ENCODE results near the gene PCMTD2.

PCMTD2 gene

GRCh38 chr20:64225828-64226598 lies 29.5 kb upstream of the PCMTD2 start:
- no peaks in the 10 kb centered on the region for H3K36me3 ChIP-seq (ENCODE audit: low read length)
- no peaks in the 10 kb centered on the region for H3F3A ChIP-seq (ENCODE audit: insufficient read depth)
- no peaks in the 10 kb centered on the region for H4K20me1 ChIP-seq (ENCODE audit: low read depth, low read length)
- TF ChIP-seq EZH2phosphoT487 (conservative IDR thresholded peaks at IDR 0.05; ENCODE audit: low read length) (no peak), CTCF (IDR thresholded peaks at IDR 0.05; ENCODE audit: insufficient read depth, low read length, poor library complexity, severe bottlenecking) (no peak)
- H3K9ac ChIP-seq (ENCODE audit: low read length): no peak overlapping the region
- H3K79me2 ChIP-seq (ENCODE audit: insufficient read depth, low read length): no peaks in the 10 kb centered on the region
- no peaks in the 10 kb centered on the region for H3K9me2 ChIP-seq (replicated peaks; ENCODE audit: insufficient read depth, low read length)
- no peaks in the 10 kb centered on the region for H3K27me3 ChIP-seq (ENCODE audit: low read length)
- H3K9me3 ChIP-seq (ENCODE audit: insufficient read depth, low read length): no peaks in the 10 kb centered on the region
- no peak overlapping the region for H3K4me3 ChIP-seq (ENCODE audit: insufficient read depth, low read length, poor library complexity, severe bottlenecking)
- no peak overlapping the region for H3K4me2 ChIP-seq (ENCODE audit: low read depth, low read length, poor library complexity, severe bottlenecking)
- H2AFZ ChIP-seq (ENCODE audit: low read depth, low read length, severe bottlenecking): no peak overlapping the region
- no peak overlapping the region for H3K27ac ChIP-seq (ENCODE audit: low read depth, low read length)

GRCh38 chr20:64226686-64227580 lies 28.6 kb upstream of the PCMTD2 start:
- no peak overlapping the region for H2AFZ ChIP-seq (ENCODE audit: low read depth, low read length, severe bottlenecking)
- no peaks in the 10 kb centered on the region for H4K20me1 ChIP-seq (ENCODE audit: low read depth, low read length)
- no peaks in the 10 kb centered on the region for H3K79me2 ChIP-seq (ENCODE audit: insufficient read depth, low read length)
- no peaks in the 10 kb centered on the region for H3K9me3 ChIP-seq (ENCODE audit: insufficient read depth, low read length)
- no peaks in the 10 kb centered on the region for H3F3A ChIP-seq (ENCODE audit: insufficient read depth)
- no peak overlapping the region for H3K27ac ChIP-seq (ENCODE audit: low read depth, low read length)
- no peak overlapping the region for H3K4me3 ChIP-seq (ENCODE audit: insufficient read depth, low read length, poor library complexity, severe bottlenecking)
- no peak overlapping the region for H3K4me2 ChIP-seq (ENCODE audit: low read depth, low read length, poor library complexity, severe bottlenecking)
- no peak overlapping the region for H3K9ac ChIP-seq (ENCODE audit: low read length)
- no peaks in the 10 kb centered on the region for H3K36me3 ChIP-seq (ENCODE audit: low read length)
- no peaks in the 10 kb centered on the region for H3K9me2 ChIP-seq (replicated peaks; ENCODE audit: insufficient read depth, low read length)
- no peaks in the 10 kb centered on the region for H3K27me3 ChIP-seq (ENCODE audit: low read length)
- TF ChIP-seq CTCF (IDR thresholded peaks at IDR 0.05; ENCODE audit: insufficient read depth, low read length, poor library complexity, severe bottlenecking): no peak
- no peak for TF ChIP-seq EZH2phosphoT487 (conservative IDR thresholded peaks at IDR 0.05; ENCODE audit: low read length)

GRCh38 chr20:64228086-64228653 lies 27.4 kb upstream of the PCMTD2 start:
- H3K27me3 ChIP-seq (ENCODE audit: low read length): no peaks in the 10 kb centered on the region
- H3K27ac ChIP-seq (ENCODE audit: low read depth, low read length): no peak overlapping the region
- H3K4me3 ChIP-seq (ENCODE audit: insufficient read depth, low read length, poor library complexity, severe bottlenecking): no peak overlapping the region
- H3F3A ChIP-seq (ENCODE audit: insufficient read depth): no peaks in the 10 kb centered on the region
- H3K9ac ChIP-seq (ENCODE audit: low read length): no peak overlapping the region
- H4K20me1 ChIP-seq (ENCODE audit: low read depth, low read length): no peaks in the 10 kb centered on the region
- no peaks in the 10 kb centered on the region for H3K79me2 ChIP-seq (ENCODE audit: insufficient read depth, low read length)
- no peak overlapping the region for H2AFZ ChIP-seq (ENCODE audit: low read depth, low read length, severe bottlenecking)
- H3K9me3 ChIP-seq (ENCODE audit: insufficient read depth, low read length): no peaks in the 10 kb centered on the region
- no peaks in the 10 kb centered on the region for H3K36me3 ChIP-seq (ENCODE audit: low read length)
- no peak overlapping the region for H3K4me2 ChIP-seq (ENCODE audit: low read depth, low read length, poor library complexity, severe bottlenecking)
- TF ChIP-seq CTCF (IDR thresholded peaks at IDR 0.05; ENCODE audit: insufficient read depth, low read length, poor library complexity, severe bottlenecking) (no peak), EZH2phosphoT487 (conservative IDR thresholded peaks at IDR 0.05; ENCODE audit: low read length) (no peak)
- H3K9me2 ChIP-seq (replicated peaks; ENCODE audit: insufficient read depth, low read length): no peaks in the 10 kb centered on the region
